HG02588 (cell line): ENCODE data around the gene USP4.
"Not testable (repeated sequence)": the region's sequence is repeated elsewhere in the genome, so short reads cannot be mapped to it uniquely, and the experiment has no call there.

Experiments used
- ATAC-seq: cut with Tn5 transposase; IDR thresholded peaks from one replicate; pipeline ENCODE4 v1.9.1; 2021; ENCODE audit warnings: mild to moderate bottlenecking, moderate library complexity; ENCODE audit not compliant: unreplicated experiment

USP4 gene

GRCh38 chr3:49351521-49352011, 11.7 kb upstream of the USP4 start:
- no peak for ATAC-seq

DNA sequence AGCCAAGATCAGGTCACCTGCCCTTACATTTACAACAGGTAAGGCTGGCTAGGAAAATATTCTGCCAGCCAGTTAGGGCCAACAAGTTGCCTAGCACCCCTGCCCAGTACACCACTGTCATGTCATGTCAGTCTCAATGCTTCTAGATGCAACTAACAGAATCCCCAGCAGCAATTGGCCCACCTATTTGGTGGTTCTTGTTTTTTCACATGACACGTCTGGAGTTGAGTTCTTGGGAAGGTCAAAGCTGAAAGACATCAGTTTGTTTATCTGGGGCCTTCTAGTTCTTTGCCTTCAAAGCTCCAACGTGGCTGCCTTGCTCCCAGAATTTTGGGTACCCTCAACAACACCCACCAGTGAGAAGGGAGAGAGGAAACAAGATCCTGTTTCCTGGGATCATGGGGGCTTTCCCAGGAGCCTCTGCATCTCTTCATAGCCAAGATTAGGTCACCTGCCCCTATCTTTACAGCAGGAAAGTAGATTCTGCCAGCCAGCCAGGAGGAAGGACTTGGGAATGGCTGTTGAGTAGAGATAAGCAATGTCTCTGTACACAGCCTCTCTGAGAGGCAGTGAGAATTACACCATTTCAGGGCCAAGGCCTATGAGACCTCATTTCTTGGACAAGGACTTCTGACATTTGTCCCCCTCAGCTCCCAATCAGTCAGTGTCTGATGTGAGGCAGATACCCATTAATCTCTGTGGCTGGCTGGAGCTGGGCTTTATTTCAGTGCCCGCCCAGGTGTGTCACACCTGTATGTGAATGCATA, 9.7 kb upstream of the USP4 start:
- no peak for ATAC-seq

GRCh38 chr3:49348361-49348760, 8.5 kb upstream of the USP4 start:
- not testable (repeated sequence) for ATAC-seq

DNA sequence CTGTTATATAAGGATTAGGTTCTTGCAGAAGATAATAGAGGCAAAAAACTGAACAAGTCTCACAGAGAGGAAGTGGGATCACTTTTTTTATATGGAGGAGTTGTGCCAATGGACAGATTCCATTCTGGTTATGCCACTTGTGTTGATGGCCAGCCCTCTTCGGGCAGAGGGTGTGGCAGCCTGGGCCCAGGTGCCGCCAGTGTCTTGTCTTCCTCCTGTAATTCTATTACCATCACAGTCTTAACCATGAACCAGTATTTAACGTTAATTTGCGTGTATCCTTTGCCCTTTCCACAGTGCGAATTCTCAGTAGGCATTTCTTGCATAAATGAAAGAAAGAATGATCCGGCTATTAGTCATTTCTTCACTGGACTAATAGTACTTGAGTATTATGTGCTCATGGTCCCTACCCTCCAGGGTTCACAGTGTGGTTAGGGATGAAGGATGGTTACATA, 7.0 kb upstream of the USP4 start:
- no peak for ATAC-seq

- no peak for ATAC-seq
Observed at GRCh38 chr3:49343163-49343562, 3.3 kb upstream of the USP4 start.

GRCh38 chr3:49341996-49342395, 2.1 kb upstream of the USP4 start:
- ATAC-seq = no peak

GRCh38 chr3:49339581-49339940, 292 bp downstream of the USP4 start:
- peak; percentile 4 for ATAC-seq

DNA sequence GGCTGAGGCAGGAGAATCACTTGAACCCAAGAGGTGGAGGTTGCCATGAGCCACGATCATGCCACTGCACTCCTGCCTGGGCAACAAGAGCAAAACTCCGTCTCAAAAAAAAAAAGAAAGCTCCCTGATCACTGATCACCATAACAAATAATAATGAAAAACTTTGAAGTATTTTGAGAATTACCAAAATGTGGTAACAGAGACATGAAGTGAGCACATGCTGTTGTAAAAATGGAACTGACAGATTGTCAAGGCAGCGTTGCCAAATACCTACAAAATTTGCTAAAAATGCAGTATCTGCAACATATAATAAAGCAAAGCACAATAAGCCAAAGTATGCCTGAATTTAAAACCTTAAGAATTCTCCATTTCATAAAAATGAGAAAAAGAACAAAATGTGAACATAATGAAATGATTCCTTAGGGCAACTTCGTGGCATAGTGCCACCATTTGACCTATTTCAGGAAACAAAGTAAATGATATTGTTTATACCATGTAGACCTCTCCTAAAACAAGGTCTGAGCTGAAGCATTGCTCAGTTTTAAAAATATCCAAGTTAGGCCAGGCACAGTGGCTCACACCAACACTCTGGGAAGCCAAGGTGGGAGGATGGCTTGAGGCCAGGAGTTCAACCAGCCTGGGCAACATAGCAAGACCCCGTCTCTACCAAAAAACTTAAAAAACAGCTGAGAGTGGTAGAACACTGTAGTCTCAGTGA, 5.8 kb downstream of the USP4 start:
- ATAC-seq = no peak

DNA sequence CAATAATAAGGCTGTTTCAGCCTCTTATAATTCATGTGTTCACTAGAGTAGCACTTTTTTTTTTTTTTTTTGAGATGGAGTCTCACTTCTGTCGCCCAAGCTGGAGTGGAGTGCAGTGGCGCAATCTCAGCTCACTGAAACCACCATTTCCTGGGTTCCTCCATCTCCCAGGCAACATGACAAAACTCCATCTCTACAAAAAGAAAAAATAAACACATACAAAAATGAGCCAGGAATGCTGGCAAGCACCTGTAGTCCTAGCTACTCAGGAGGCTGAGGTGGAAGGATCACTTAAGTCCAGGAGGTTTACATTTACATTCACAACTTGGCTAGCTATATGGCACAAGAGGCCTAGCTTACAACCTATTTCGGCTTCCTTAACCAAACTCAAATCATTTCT, 6.8 kb downstream of the USP4 start:
- ATAC-seq = no peak

GRCh38 chr3:49329186-49329585, 10.7 kb downstream of the USP4 start:
- ATAC-seq = no peak

- not testable (repeated sequence) for ATAC-seq
Observed at GRCh38 chr3:49328350-49328749, 11.5 kb downstream of the USP4 start.

- ATAC-seq = no peak
Observed at GRCh38 chr3:49327485-49327884, 12.4 kb downstream of the USP4 start.

GRCh38 chr3:49324768-49325167, 15.1 kb downstream of the USP4 start:
- ATAC-seq = no peak

GRCh38 chr3:49316696-49317457, 23.0 kb downstream of the USP4 start:
- ATAC-seq = no peak

- ATAC-seq = no peak
Observed at GRCh38 chr3:49313896-49314688, 25.8 kb downstream of the USP4 start.

- ATAC-seq = no peak
Observed at GRCh38 chr3:49311283-49311682, 28.6 kb downstream of the USP4 start.

- ATAC-seq = no peak
Observed at GRCh38 chr3:49310677-49311076, 29.2 kb downstream of the USP4 start.

DNA sequence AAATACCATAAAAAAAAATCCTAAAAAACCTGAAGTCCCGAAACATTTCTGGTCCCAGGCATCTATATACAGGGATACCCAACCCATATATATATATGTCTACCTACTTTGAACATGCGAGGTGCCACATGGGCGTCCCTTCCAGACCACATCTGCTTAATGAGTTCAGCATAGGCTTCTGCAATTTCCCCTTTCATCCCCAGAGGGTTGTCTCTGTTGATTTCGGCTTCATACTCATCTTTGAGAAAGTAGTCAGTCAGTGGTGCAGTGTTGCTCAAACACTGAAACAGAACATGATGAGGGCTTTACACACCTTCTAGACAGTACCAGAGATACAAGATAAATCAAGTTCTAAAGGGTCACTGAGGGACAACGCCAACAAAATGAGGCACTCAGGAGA, 34.2 kb downstream of the USP4 start:
- no peak for ATAC-seq

- ATAC-seq = no peak
Observed at GRCh38 chr3:49302613-49303012, 37.2 kb downstream of the USP4 start.

- ATAC-seq = no peak
Observed at GRCh38 chr3:49300595-49300994, 39.3 kb downstream of the USP4 start.

GRCh38 chr3:49298511-49298910, 41.3 kb downstream of the USP4 start:
- no peak for ATAC-seq
